GM21825 (cell line): ENCODE data around the gene PDE10A.

ENCODE experiments used
- ATAC-seq: cut with Tn5 transposase; IDR thresholded peaks from one replicate; pipeline ENCODE4 v1.9.1; 2021; ENCODE audit warnings: mild to moderate bottlenecking, moderate library complexity; ENCODE audit not compliant: unreplicated experiment

The PDE10A gene

GRCh38 chr6:165656581-165657324 lies 6.3 kb downstream of the PDE10A start:
- no peak for ATAC-seq

DNA sequence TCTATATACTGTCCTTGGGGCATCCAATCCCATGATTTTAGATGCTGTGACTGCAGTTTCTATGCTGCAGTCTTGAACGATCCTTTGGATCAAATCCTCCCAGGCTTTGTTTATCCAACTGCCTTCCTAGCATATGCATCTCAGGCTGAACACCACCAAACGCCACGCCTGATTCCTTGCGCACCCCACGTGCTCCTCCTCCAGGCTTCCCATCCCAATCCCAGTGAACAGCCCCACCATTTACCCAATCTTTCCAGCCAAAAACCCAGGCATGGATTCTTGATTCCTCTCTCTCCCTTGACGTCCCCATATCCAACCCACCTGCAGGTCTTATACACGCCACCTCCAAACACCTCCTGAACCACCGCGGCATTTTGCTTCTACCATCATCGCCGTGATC lies 7.8 kb downstream of the PDE10A start:
- no peak for ATAC-seq

- no peak for ATAC-seq
Measured at GRCh38 chr6:165654144-165654543, 8.9 kb downstream of the PDE10A start.

- no peak for ATAC-seq
Measured at GRCh38 chr6:165653607-165654006, 9.4 kb downstream of the PDE10A start.

GRCh38 chr6:165653196-165653595 lies 9.8 kb downstream of the PDE10A start:
- no peak for ATAC-seq

DNA sequence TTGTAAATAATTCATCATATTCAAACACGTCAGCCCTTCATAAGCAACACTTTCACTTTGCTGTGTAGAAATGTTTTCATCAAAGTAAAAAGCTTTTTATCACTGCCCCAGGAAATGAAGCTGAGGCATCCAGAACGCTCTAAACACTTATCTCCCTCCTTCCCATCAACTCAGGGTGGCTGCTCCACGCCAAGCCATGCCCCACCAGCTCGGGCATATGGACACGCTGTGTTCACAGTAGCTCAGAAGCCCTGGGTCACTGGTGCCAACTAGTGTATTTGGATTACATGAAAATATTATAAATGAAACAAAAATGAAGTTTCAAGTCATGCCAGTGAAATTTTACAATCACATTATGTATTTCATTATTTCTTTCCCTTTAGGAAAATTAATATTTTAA lies 10.3 kb downstream of the PDE10A start:
- ATAC-seq, result no peak

DNA sequence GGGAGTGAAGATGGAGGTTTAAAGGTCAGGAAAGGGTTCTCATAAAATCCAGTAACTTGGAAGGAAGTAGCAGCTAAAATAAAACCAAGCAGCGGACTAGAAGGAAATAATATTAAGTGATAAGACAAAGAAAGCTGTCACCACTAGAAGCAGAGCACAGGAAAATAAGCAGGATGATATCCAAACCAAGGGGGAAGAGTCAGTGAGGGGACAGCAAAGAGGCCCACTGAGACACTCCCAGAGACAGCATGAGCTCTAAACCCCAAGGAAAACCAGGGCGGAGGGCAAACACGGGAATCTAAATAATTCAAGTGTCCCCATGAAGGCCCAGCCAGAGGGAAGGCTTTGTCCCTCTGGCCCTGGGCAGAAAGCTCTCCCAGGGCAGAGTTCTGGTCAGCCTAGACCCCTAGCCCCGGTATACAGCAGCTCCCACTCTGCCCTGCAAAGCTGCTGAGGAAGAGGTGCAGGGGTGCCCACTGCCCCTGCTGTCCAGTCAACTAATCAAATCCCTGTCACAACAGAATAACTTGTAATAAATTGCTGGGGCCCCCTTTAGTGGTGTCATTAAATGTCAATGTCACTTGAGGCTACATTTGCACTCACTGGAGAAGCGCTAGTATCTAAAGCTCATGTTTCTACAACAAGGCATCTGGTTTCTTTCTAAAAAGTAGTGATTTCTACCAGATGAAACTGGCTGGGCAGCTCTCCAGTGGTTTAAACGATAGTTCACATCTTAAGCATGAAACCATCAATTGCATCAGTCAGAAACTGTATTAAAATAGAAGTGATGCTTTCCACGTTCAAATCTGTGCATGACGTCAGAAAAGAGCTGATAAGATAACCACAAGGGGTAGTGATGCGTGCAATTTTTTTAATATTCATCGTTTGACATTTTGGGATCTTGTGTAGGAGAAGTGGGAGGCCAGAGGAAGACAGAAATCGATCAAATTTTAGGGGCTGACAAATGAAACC lies 13.6 kb downstream of the PDE10A start:
- no peak for ATAC-seq

- ATAC-seq, result no peak
Measured at GRCh38 chr6:165647041-165647440, 16.0 kb downstream of the PDE10A start.

DNA sequence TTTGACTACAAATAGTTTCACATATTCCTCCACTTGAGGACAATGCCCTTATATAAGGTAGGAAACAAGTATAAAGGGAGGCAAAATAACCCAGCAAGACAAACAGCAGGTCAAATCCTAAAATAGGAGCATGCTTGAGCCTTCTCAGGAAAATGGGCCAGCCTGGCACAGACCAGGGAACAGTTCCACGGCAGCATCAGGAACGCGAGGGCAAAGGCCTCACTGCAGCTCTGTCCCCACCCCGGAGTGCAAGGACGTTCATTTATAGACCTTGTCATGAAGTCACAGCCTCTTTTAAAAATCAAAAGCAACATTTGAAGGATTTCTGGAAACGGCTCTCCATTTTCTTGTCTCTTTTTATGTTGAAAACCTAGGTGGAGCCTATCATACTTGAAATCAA lies 17.1 kb downstream of the PDE10A start:
- no peak for ATAC-seq

DNA sequence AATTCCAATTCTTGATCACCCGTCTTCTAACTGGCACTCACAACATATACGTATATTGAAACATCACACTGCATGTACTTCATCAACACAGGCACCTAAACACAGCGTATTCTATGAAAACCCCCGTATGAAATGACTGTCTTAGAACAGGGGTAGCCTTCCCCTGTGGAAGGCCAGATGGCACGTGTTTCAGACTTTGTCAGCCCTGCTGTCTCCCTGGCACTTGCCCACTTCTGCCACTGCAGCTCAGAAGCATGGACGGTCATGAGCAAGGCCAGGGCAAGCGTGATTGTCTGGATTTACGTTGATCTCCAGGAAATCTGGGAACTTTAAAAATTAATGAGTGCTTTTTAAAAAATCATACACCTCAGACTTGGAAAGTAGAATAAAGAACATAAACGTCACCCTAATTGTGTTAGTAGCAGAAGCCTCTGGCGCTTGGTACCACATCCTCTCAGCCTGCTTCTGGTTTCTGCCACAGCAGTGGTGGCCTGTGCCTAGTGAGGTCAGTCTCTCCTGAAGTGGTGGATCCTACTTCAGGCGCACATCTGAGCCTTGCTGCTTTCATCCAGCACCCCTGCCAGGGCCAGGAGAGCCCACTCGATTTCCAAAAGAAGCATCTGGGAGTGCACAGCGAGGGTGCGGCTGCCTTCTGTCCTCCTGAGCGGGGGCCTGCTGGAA lies 18.3 kb downstream of the PDE10A start:
- ATAC-seq, result no peak

GRCh38 chr6:165643015-165643414 lies 20.0 kb downstream of the PDE10A start:
- ATAC-seq, result no peak

DNA sequence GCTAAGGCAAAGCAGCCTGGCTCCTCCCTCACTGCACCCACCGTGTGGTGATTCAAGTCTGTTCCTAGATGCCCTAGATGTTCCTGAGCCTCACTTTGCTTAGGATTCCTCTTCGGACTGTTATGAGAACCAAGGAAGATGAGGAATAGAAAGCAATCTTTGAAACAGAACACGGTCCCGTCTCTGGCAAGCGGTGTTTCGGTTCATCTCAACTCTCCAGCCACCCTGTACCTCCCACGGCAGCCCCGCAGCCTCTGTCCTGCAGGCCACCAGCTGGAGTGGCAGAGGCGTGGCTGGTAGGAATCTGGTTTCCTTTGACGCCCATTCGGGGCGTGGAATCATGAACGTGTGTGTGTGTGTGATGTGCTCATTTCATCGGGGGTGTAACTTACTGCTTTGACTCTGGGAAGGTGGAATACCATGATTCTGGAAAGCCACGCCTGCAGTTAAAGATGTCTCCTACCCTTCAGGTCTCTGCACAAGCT lies 21.3 kb downstream of the PDE10A start:
- no peak for ATAC-seq

GRCh38 chr6:165640806-165641205 lies 22.2 kb downstream of the PDE10A start:
- no peak for ATAC-seq

GRCh38 chr6:165638530-165638929 lies 24.5 kb downstream of the PDE10A start:
- ATAC-seq, result no peak

- no peak for ATAC-seq
Measured at GRCh38 chr6:165637586-165637985, 25.5 kb downstream of the PDE10A start.

DNA sequence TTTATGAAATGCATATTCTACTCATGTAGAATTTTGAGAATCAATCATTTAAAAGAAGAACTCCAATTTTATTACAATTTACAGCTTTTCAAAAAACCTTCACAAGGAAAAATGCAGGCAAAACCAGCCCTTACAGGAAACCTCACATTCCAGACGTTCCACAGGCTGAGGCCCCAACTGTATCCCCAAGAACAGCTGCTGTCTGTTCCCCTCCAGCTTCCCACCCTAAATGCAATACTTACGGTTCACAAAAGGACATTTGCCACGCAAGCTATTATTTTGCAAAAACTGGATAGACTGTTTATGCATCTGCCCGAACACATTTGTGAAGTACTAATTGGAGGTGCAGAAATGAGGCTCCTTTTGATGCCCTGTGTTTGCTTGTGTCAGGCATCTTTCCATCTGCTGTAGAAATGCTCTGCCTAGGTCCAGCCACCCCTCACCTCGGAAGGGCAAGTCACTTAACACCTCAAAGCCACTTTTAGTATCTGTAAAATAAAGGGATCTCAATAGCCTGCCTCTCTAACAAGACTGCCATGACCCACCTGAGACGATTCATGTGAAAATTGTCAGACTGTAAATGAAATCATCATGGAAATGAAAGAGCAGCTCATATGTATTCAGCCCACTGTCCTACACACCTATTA lies 26.5 kb downstream of the PDE10A start:
- ATAC-seq, result no peak

DNA sequence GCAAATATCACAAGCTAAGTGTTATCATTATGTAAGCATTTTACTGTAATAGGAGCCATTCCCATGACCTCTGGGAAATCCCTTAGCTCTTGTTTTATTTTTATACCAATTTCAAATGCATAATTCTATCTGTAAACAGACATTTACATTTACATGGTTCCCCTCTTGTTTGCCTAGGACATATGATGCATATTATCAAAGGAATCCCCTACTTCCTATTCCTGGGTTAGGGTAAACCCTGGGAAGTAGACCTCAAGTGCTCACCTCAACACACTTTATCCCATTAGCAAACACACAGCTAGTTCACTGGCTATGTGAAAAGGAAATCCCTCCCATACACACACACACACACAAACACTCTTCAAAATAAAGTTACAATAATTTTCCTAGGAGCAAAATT lies 27.1 kb downstream of the PDE10A start:
- no peak for ATAC-seq

DNA sequence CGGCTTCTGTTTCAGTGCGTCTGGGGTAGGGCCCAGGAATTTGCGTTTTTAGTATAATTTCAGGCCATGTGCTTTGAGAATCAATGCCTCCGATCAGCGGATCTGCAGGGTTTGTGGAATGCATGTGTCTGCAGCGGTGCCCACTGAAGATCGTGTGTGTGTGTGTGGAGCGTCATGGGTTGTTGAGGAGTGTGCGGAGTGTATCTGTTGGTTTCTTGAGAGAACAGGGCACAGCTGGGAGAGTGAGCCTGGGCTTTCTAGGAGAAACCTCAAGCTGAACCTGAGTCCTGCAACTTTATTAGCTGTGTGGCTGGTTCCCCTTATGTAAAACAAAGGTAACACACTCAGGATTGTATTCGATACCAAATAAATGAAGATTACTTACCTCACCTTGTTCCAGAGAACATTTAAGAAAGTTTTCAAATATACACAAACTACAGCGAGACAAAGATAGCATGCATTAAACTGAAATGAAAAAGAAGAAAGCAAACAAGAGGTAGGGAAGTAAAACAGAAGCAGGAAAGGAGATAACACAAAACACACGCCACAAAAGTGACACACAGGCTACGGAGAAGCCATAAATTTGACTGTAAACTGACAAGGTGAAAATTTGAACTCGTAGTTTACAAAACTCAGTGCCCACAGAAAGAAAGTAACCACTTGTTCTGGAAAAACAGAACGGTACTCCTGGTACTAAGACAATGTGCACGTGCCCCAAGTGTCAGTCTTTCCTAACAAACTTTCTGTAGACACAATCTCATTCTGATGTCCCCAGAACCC lies 28.8 kb downstream of the PDE10A start:
- no peak for ATAC-seq

DNA sequence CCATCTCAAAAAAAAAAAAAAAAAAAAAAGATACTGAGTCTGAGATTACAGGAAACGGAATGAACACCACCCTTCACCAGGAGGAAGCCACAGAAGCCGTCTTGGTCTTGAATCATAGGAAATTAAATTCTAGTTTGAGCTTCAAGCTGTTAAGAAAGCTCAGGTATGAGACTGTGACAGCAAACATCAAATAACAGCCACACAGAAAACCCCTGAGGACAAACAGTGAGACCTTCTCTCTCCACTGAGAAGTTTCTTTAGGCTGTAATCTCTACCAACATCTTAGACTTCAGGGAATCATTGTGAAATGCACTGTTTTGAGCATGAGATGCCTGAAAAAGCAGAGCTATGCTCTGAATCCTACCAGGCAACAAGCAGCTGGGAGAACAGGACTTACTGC lies 30.8 kb downstream of the PDE10A start:
- ATAC-seq, result no peak

DNA sequence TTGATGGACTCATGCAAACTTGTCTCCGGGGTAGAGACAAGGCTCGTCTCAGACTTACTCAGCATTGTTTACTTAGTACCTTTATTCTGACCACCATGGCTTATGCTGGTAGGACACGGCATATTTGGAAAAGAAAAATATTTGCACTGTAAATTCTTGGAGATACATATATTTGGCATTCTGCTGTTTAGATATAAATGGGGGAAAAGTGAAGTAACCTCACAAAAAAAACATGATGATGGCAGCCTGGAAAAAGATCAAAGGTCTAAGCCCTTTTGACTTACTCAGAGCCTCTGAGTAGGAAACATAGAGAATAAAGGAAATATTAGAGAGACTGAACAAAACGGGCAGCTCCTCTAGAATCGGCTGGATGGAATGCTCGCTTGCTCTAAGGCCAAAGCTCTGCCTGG lies 32.5 kb downstream of the PDE10A start:
- no peak for ATAC-seq
